Measurements from ENCODE around the gene NELFCD. TPM values are rescaled to one million over a fixed set of nuclear protein-coding genes. Genes with fewer than 3 reads are reported as not detected.

Gene NELFCD
- polyA plus RNA-seq, 3 donors: 49.0 to 74.8 (median 50.1) TPM

GRCh38 chr20:59019217-59019616 lies 38.2 kb downstream of the NELFCD start, which contains the start of gene TUBB1:
Gene TUBB1, plus strand, starts transcription at chr20:59019429. Its CDS starts 94 bp downstream, at chr20:59019523.
- H3K27ac ChIP-seq (ENCODE audit: low read depth in 1 of 2, low read length in 2 of 2): no peak within 1 kb of the TSS
- H2AFZ ChIP-seq (ENCODE audit: insufficient read depth, low read depth, low read length, poor library complexity, severe bottlenecking): no peak within 1 kb of the TSS
- intact Hi-C loops (cut with micrococcal nuclease): no loop called here
- H3K4me2 ChIP-seq (replicated peaks; ENCODE audit: extremely low read depth, low read length, poor library complexity, severe bottlenecking): no peak within 1 kb of the TSS
- H3K4me3 ChIP-seq (replicated peaks in 1 of 3; ENCODE audit: low read depth in 2 of 3, low read length in 3 of 3): no peak within 1 kb of the TSS
- H3K9ac ChIP-seq (ENCODE audit: insufficient read depth, low read length, poor library complexity, severe bottlenecking): peak within 1 kb of the TSS; percentile 27
- no peaks in the 10 kb centered on the region for H3K9me3 ChIP-seq (replicated peaks in 1 of 2; ENCODE audit: control insufficient read depth in 1 of 2, insufficient read depth in 1 of 2, low read length in 2 of 2)
- peaks cover 4 to 10% of the 10 kb centered on the region in 2 donors for H3K4me1 ChIP-seq (ENCODE audit: control insufficient read depth in 1 of 2, insufficient read depth in 2 of 2, low read length in 2 of 2)
- TF ChIP-seq, protein P1, sequence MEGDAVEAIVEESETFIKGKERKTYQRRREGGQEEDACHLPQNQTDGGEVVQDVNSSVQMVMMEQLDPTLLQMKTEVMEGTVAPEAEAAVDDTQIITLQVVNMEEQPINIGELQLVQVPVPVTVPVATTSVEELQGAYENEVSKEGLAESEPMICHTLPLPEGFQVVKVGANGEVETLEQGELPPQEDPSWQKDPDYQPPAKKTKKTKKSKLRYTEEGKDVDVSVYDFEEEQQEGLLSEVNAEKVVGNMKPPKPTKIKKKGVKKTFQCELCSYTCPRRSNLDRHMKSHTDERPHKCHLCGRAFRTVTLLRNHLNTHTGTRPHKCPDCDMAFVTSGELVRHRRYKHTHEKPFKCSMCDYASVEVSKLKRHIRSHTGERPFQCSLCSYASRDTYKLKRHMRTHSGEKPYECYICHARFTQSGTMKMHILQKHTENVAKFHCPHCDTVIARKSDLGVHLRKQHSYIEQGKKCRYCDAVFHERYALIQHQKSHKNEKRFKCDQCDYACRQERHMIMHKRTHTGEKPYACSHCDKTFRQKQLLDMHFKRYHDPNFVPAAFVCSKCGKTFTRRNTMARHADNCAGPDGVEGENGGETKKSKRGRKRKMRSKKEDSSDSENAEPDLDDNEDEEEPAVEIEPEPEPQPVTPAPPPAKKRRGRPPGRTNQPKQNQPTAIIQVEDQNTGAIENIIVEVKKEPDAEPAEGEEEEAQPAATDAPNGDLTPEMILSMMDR (IDR thresholded peaks at IDR 0.05): no peak
- peaks cover 5% of the 10 kb centered on the region for H3K79me2 ChIP-seq (ENCODE audit: insufficient read depth, low read length)
- Mint-ChIP-seq H3K4me3 (no peak within 1 kb of the TSS), H3K27ac (peak within 1 kb of the TSS in 4 of 7 donors; percentile 13 to 59 (median 33)), H3K9me3 (no peaks in the 10 kb centered on the region), H3K27me3 (ENCODE audit: low read depth in 3 of 3) (peaks cover 0 to 9% (median 5%) of the 10 kb centered on the region in 3 donors), H3K36me3 (peaks cover 46 to 66% of the 10 kb centered on the region in 2 donors), H3K4me1 (peaks cover 24% of the 10 kb centered on the region)
- H3K36me3 ChIP-seq (replicated peaks in 1 of 2; ENCODE audit: control insufficient read depth in 1 of 2, insufficient read depth in 2 of 2, low read length in 2 of 2): peaks cover 18 to 33% of the 10 kb centered on the region in 2 donors
- no peaks in the 10 kb centered on the region for H3K27me3 ChIP-seq (ENCODE audit: control insufficient read depth in 2 of 2, insufficient read depth in 2 of 2, low read length in 2 of 2)
- DNase-seq: no peak
- WGBS (ENCODE audit: insufficient coverage): 91% methylated on average over 4 of the region's 5 CpGs
- H4K20me1 ChIP-seq (ENCODE audit: insufficient read depth, low read length): peaks cover 42% of the 10 kb centered on the region

GRCh38 chr20:59020938-59021551 lies 40.0 kb downstream of the NELFCD start:
- peaks cover 36 to 52% of the 10 kb centered on the region in 2 donors for H3K36me3 ChIP-seq (replicated peaks in 1 of 2; ENCODE audit: control insufficient read depth in 1 of 2, insufficient read depth in 2 of 2, low read length in 2 of 2)
- H3K4me1 ChIP-seq (ENCODE audit: control insufficient read depth in 1 of 2, insufficient read depth in 2 of 2, low read length in 2 of 2): peaks cover 4 to 10% of the 10 kb centered on the region in 2 donors
- no peak overlapping the region for H3K27ac ChIP-seq (ENCODE audit: low read depth in 1 of 2, low read length in 2 of 2)
- H3K9ac ChIP-seq (ENCODE audit: insufficient read depth, low read length, poor library complexity, severe bottlenecking): no peak overlapping the region
- peak overlapping the region in 3 of 7 donors; percentile 3 to 42 (median 33) for H3K27ac Mint-ChIP-seq
- H3K27me3 ChIP-seq (ENCODE audit: control insufficient read depth in 2 of 2, insufficient read depth in 2 of 2, low read length in 2 of 2): no peaks in the 10 kb centered on the region
- H3K9me3 ChIP-seq (replicated peaks in 1 of 2; ENCODE audit: control insufficient read depth in 1 of 2, insufficient read depth in 1 of 2, low read length in 2 of 2): no peaks in the 10 kb centered on the region
- no peaks in the 10 kb centered on the region for H3K9me3 Mint-ChIP-seq
- WGBS (ENCODE audit: insufficient coverage): no CpG with 5 or more reads among the region's 5 CpGs
- no peak for DNase-seq
- H4K20me1 ChIP-seq (ENCODE audit: insufficient read depth, low read length): peaks cover 57% of the 10 kb centered on the region
- peaks cover 0 to 4% (median 0%) of the 10 kb centered on the region in 3 donors for H3K27me3 Mint-ChIP-seq (ENCODE audit: low read depth in 3 of 3)
- intact Hi-C loops (cut with micrococcal nuclease): no loop called here
- no peak overlapping the region for H3K4me3 ChIP-seq (replicated peaks in 1 of 3; ENCODE audit: low read depth in 2 of 3, low read length in 3 of 3)
- peaks cover 23% of the 10 kb centered on the region for H3K79me2 ChIP-seq (ENCODE audit: insufficient read depth, low read length)
- peaks cover 55 to 73% of the 10 kb centered on the region in 2 donors for H3K36me3 Mint-ChIP-seq
- H3K4me2 ChIP-seq (replicated peaks; ENCODE audit: extremely low read depth, low read length, poor library complexity, severe bottlenecking): no peak overlapping the region
- no peak overlapping the region for H2AFZ ChIP-seq (ENCODE audit: insufficient read depth, low read depth, low read length, poor library complexity, severe bottlenecking)
- peaks cover 25% of the 10 kb centered on the region for H3K4me1 Mint-ChIP-seq
- TF ChIP-seq, protein P1 (IDR thresholded peaks at IDR 0.05): no peak
- no peak overlapping the region for H3K4me3 Mint-ChIP-seq
